HEK293 (cell line): ENCODE results near the gene PLCL1.

Source experiments
- CTCF ChIA-PET: fragments of 350-600 bp; formaldehyde crosslinking; extraction: SDS; loops from one replicate; lab custom pipeline; 2021; ENCODE audit warnings: antibody characterized with exemption; lab: Yijun Ruan, JAX
- POLR2A ChIA-PET: fragments of 300-600 bp; formaldehyde crosslinking; extraction: SDS; loops from one replicate; lab custom pipeline; 2020; ENCODE audit warnings: antibody characterized with exemption, inconsistent platforms; lab: Yijun Ruan, JAX
- H3K27ac ChIP-seq: fragments of 200-500 bp; sonication (Bioruptor generic); 2 replicates; pipeline ENCODE4 v1.5.1; 2014; ENCODE audit warnings: low read depth, low read length, control low read depth, inconsistent platforms; ENCODE audit errors: extremely low read depth
- H3K36me3 ChIP-seq, 2 experiments: fragments of 200-500 bp in 1 of 2; sonication (Bioruptor generic) in 1 of 2; 1 replicate in 1 of 2; 2 replicates in 1 of 2; pipeline ENCODE4 v1.5.1; 2014 to 2017; ENCODE audit warnings: inconsistent platforms in 2 of 2, low read length in 2 of 2; ENCODE audit not compliant: control insufficient read depth in 2 of 2, insufficient read depth in 1 of 2
- H3K4me1 ChIP-seq: fragments of 200-500 bp; sonication (Bioruptor generic); 2 replicates; pipeline ENCODE4 v1.5.1; 2014; ENCODE audit warnings: mild to moderate bottlenecking, low read length, inconsistent platforms; ENCODE audit not compliant: control insufficient read depth, insufficient read depth
- H3K4me3 ChIP-seq: 2 replicates; pipeline ENCODE4 v1.5.1; 2011; ENCODE audit warnings: low read depth, mild to moderate bottlenecking, control low read depth, low read length, moderate library complexity
- H3K9me3 ChIP-seq: fragments of 200-500 bp; sonication (Bioruptor generic); 2 replicates; pipeline ENCODE4 v1.5.1; 2014; ENCODE audit warnings: low read depth, low read length, inconsistent platforms; ENCODE audit not compliant: control insufficient read depth, insufficient read depth
- AEBP2 ChIP-seq: fragments of 450-650 bp; formaldehyde crosslinking; IDR thresholded peaks from 2 replicates; pipeline ENCODE4 v1.5.1; 2016; ENCODE audit warnings: missing biosample characterization, missing genetic modification characterization, borderline replicate concordance
- KLF10 ChIP-seq: fragments of 450-650 bp; IDR thresholded peaks from 2 replicates; pipeline ENCODE4 v1.5.1; 2018; ENCODE audit warnings: missing biosample characterization, mild to moderate bottlenecking, missing genetic modification characterization
- OSR2 ChIP-seq: fragments of 450-650 bp; formaldehyde crosslinking; IDR thresholded peaks from 2 replicates; pipeline ENCODE4 v1.5.1; 2016; ENCODE audit warnings: missing biosample characterization, missing genetic modification characterization
- OVOL3 ChIP-seq: fragments of 450-650 bp; formaldehyde crosslinking; IDR thresholded peaks from 2 replicates; pipeline ENCODE4 v1.5.1; 2016; ENCODE audit warnings: missing biosample characterization, missing genetic modification characterization
- PRDM1 ChIP-seq: fragments of 450-650 bp; formaldehyde crosslinking; IDR thresholded peaks from 2 replicates; pipeline ENCODE4; 2016; ENCODE audit warnings: missing biosample characterization, missing genetic modification characterization
- RBAK ChIP-seq: fragments of 450-650 bp; formaldehyde crosslinking; IDR thresholded peaks from 2 replicates; pipeline ENCODE4 v1.5.1; 2016; ENCODE audit warnings: missing biosample characterization, missing genetic modification characterization
- SCRT2 ChIP-seq: fragments of 450-650 bp; formaldehyde crosslinking; IDR thresholded peaks from 2 replicates; pipeline ENCODE4 v1.5.1; 2016; ENCODE audit warnings: missing biosample characterization, missing genetic modification characterization
- TCF7L2 ChIP-seq: IDR thresholded peaks from 2 replicates; pipeline ENCODE4 v1.6.1; 2011; ENCODE audit warnings: low read depth, mild to moderate bottlenecking, inconsistent platforms, low read length, moderate library complexity, borderline replicate concordance
- YY2 ChIP-seq: fragments of 450-650 bp; formaldehyde crosslinking; IDR thresholded peaks from 2 replicates; pipeline ENCODE4 v1.5.1; 2016; ENCODE audit warnings: missing biosample characterization, missing genetic modification characterization
- ZBTB1 ChIP-seq: fragments of 450-650 bp; formaldehyde crosslinking; IDR thresholded peaks from 2 replicates; pipeline ENCODE4 v1.5.1; 2016; ENCODE audit warnings: missing biosample characterization, missing genetic modification characterization
- ZEB2 ChIP-seq: fragments of 450-650 bp; formaldehyde crosslinking; IDR thresholded peaks from 2 replicates; pipeline ENCODE4 v1.5.1; 2016; ENCODE audit warnings: missing biosample characterization, missing genetic modification characterization
- ZNF133 ChIP-seq: fragments of 450-650 bp; formaldehyde crosslinking; IDR thresholded peaks from 2 replicates; pipeline ENCODE4 v1.5.1; 2016; ENCODE audit warnings: missing biosample characterization, missing genetic modification characterization
- ZNF146 ChIP-seq: fragments of 450-650 bp; formaldehyde crosslinking; IDR thresholded peaks from 2 replicates; pipeline ENCODE4 v1.5.1; 2016; ENCODE audit warnings: missing biosample characterization, missing genetic modification characterization
- ZNF174 ChIP-seq: fragments of 450-650 bp; formaldehyde crosslinking; IDR thresholded peaks from 2 replicates; pipeline ENCODE4 v1.5.0; 2017; ENCODE audit warnings: missing biosample characterization, mild to moderate bottlenecking, missing genetic modification characterization
- ZNF18 ChIP-seq: fragments of 450-650 bp; formaldehyde crosslinking; IDR thresholded peaks from 2 replicates; pipeline ENCODE4 v1.5.1; 2016; ENCODE audit warnings: missing biosample characterization, missing genetic modification characterization
- ZNF211 ChIP-seq: fragments of 450-650 bp; formaldehyde crosslinking; IDR thresholded peaks from 2 replicates; pipeline ENCODE4 v1.5.1; 2016; ENCODE audit warnings: low read depth, missing biosample characterization, missing genetic modification characterization
- ZNF274 ChIP-seq, 2 experiments: fragments of 200-500 bp in 1 of 2; fragments of 450-650 bp in 1 of 2; sonication (Bioruptor generic) in 1 of 2; formaldehyde crosslinking in 1 of 2; IDR thresholded peaks; 2 replicates each; pipeline versions ENCODE4 v1.5.1 to v1.6.1; 2014 to 2016; ENCODE audit warnings: borderline replicate concordance in 1 of 2, inconsistent platforms in 1 of 2, low read length in 1 of 2, missing biosample characterization in 1 of 2, missing genetic modification characterization in 1 of 2
- ZNF354C ChIP-seq: fragments of 450-650 bp; formaldehyde crosslinking; IDR thresholded peaks from 2 replicates; pipeline ENCODE4 v1.5.1; 2016; ENCODE audit warnings: missing biosample characterization, missing genetic modification characterization, low read depth, borderline replicate concordance
- ZNF391 ChIP-seq: fragments of 450-650 bp; formaldehyde crosslinking; IDR thresholded peaks from 2 replicates; pipeline ENCODE4 v1.5.1; 2016; ENCODE audit warnings: low read depth, missing biosample characterization, missing genetic modification characterization, borderline replicate concordance
- ZNF404 ChIP-seq: fragments of 450-650 bp; formaldehyde crosslinking; IDR thresholded peaks from 2 replicates; pipeline ENCODE4 v1.5.1; 2017; ENCODE audit warnings: missing biosample characterization, missing genetic modification characterization
- ZNF580 ChIP-seq: fragments of 450-650 bp; formaldehyde crosslinking; IDR thresholded peaks from 2 replicates; pipeline ENCODE4 v1.5.1; 2016; ENCODE audit warnings: missing biosample characterization, missing genetic modification characterization
- ZNF621 ChIP-seq: fragments of 450-650 bp; formaldehyde crosslinking; IDR thresholded peaks from 2 replicates; pipeline ENCODE4 v1.5.1; 2017; ENCODE audit warnings: missing biosample characterization, missing genetic modification characterization
- ZNF660 ChIP-seq: fragments of 450-650 bp; IDR thresholded peaks from 2 replicates; pipeline ENCODE4 v1.5.1; 2018; ENCODE audit warnings: missing biosample characterization, mild to moderate bottlenecking, missing genetic modification characterization
- ZNF76 ChIP-seq: fragments of 450-650 bp; formaldehyde crosslinking; IDR thresholded peaks from 2 replicates; pipeline ENCODE4; 2016; ENCODE audit warnings: low read depth, missing biosample characterization, missing genetic modification characterization, borderline replicate concordance
- ZNF843 ChIP-seq: fragments of 450-650 bp; formaldehyde crosslinking; IDR thresholded peaks from 2 replicates; pipeline ENCODE4 v1.5.1; 2016; ENCODE audit warnings: missing biosample characterization, missing genetic modification characterization
- TF ChIP-seq, protein P1 (sequence below): fragments of 450-650 bp; formaldehyde crosslinking; IDR thresholded peaks from 2 replicates; pipeline ENCODE4 v1.5.1; 2016; ENCODE audit warnings: missing biosample characterization, missing genetic modification characterization, borderline replicate concordance

PLCL1 gene

GRCh38 chr2:198144660-198145059 is 340.3 kb downstream of the PLCL1 start:
- Histone ChIP-seq H3K4me1 (no peaks in the 10 kb centered on the region), H3K4me3 (no peak overlapping the region), H3K36me3 (no peaks in the 10 kb centered on the region), H3K9me3 (no peaks in the 10 kb centered on the region), H3K27ac (no peak overlapping the region)
- ChIA-PET CTCF (no interaction called here), POLR2A (no interaction called here)
- TF ChIP-seq ZNF133 (tag by site-specific recombination) (no peak), ZNF174 (tag by site-specific recombination) (no peak), ZNF76 (no peak), ZNF18 (tag by site-specific recombination) (no peak), OSR2 (no peak), KLF10 (tag by site-specific recombination) (no peak), SCRT2 (no peak), PRDM1 (tag by site-specific recombination) (no peak), ZNF580 (no peak), OVOL3 (tag by site-specific recombination) (no peak), ZNF354C (tag by site-specific recombination) (no peak), ZNF843 (no peak), ZNF404 (tag by site-specific recombination) (no peak)

DNA sequence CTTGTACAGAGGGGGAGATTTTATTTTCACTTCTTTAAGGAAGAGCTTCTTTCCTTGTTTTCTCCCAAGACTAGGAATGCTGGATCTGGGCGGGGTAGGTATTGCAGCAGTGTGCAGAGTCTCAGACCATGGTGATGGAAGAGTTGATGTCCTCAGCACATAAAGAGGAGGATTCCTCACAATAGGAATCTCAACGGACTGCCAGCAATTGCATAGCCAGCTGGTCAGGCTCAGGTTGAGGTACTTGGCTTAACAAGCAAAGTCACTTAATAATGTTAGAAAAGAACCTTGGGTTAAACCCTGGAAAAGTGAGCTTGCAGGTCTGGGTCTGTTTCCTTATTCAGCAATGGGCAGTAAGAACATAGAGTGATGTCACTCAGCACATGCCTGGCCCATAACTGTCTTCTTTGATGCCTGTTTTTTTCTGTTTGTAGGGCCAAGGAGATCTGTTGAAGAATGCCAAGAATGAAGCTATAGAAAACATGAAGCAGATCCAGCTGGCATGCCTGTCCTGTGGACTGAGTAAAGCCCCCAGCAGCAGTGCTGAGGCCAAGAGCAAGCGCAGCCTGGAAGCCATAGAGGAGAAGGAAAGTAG is 342.1 kb downstream of the PLCL1 start:
- TF ChIP-seq ZNF621 (tag by site-specific recombination) (no peak), ZBTB1 (tag by site-specific recombination) (no peak), ZNF660 (no peak), ZNF274 (IDR thresholded peaks at IDR 0.05; ENCODE audit: low read length) (no peak), ZNF274 (tag by site-specific recombination; IDR thresholded peaks at IDR 0.05; ENCODE audit: borderline replicate concordance) (no peak), ZNF174 (tag by site-specific recombination) (no peak), RBAK (no peak), AEBP2 (tag by site-specific recombination) (no peak), ZEB2 (tag by site-specific recombination) (no peak), ZNF211 (tag by site-specific recombination) (no peak), ZNF391 (tag by site-specific recombination) (no peak), ZNF146 (tag by site-specific recombination) (no peak), YY2 (no peak), TCF7L2 (no peak)
- TF ChIP-seq, protein P1, sequence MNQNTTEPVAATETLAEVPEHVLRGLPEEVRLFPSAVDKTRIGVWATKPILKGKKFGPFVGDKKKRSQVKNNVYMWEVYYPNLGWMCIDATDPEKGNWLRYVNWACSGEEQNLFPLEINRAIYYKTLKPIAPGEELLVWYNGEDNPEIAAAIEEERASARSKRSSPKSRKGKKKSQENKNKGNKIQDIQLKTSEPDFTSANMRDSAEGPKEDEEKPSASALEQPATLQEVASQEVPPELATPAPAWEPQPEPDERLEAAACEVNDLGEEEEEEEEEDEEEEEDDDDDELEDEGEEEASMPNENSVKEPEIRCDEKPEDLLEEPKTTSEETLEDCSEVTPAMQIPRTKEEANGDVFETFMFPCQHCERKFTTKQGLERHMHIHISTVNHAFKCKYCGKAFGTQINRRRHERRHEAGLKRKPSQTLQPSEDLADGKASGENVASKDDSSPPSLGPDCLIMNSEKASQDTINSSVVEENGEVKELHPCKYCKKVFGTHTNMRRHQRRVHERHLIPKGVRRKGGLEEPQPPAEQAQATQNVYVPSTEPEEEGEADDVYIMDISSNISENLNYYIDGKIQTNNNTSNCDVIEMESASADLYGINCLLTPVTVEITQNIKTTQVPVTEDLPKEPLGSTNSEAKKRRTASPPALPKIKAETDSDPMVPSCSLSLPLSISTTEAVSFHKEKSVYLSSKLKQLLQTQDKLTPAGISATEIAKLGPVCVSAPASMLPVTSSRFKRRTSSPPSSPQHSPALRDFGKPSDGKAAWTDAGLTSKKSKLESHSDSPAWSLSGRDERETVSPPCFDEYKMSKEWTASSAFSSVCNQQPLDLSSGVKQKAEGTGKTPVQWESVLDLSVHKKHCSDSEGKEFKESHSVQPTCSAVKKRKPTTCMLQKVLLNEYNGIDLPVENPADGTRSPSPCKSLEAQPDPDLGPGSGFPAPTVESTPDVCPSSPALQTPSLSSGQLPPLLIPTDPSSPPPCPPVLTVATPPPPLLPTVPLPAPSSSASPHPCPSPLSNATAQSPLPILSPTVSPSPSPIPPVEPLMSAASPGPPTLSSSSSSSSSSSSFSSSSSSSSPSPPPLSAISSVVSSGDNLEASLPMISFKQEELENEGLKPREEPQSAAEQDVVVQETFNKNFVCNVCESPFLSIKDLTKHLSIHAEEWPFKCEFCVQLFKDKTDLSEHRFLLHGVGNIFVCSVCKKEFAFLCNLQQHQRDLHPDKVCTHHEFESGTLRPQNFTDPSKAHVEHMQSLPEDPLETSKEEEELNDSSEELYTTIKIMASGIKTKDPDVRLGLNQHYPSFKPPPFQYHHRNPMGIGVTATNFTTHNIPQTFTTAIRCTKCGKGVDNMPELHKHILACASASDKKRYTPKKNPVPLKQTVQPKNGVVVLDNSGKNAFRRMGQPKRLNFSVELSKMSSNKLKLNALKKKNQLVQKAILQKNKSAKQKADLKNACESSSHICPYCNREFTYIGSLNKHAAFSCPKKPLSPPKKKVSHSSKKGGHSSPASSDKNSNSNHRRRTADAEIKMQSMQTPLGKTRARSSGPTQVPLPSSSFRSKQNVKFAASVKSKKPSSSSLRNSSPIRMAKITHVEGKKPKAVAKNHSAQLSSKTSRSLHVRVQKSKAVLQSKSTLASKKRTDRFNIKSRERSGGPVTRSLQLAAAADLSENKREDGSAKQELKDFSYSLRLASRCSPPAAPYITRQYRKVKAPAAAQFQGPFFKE, result no peak
- Histone ChIP-seq H3K36me3 (no peaks in the 10 kb centered on the region), H3K4me3 (no peak overlapping the region), H3K9me3 (no peaks in the 10 kb centered on the region), H3K27ac (no peak overlapping the region), H3K4me1 (no peaks in the 10 kb centered on the region)
- CTCF ChIA-PET, result interaction anchor here (0.6 kb wide), 1 partner anchor 8 kb away, joined by 3 read pairs; no protein-coding TSS in a partner anchor
- POLR2A ChIA-PET, result no interaction called here
